GM12872 (cell line): Measurements from ENCODE around the gene MAN1C1.

Experiments
- TF ChIP-seq, protein P1 (sequence below): IDR thresholded peaks from 3 replicates; pipeline ENCODE4 v1.5.1; 2011; ENCODE audit warnings: low read depth, mild to moderate bottlenecking, low read length, moderate library complexity; ENCODE audit not compliant: insufficient read depth

The MAN1C1 gene

DNA sequence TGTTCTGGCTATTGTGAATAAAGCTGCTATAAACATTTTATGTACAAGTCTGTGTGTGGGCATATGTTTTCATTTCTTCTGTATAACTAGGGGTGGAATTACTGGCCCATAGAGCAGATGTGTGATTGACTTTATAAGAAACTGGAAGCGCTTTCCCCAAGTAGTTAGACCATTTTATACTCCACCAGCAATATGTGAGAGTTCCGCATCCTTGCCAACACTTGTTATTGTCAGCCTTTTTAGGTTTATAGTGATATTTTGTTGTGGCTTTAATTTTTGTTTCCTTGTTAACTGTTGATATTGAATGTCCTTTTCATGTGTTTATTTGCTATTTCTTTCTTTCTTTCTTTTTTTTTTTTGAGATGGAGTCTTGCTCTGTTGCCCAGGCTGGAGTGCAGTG is 9.4 kb downstream of the MAN1C1 start:
- TF ChIP-seq, protein P1, sequence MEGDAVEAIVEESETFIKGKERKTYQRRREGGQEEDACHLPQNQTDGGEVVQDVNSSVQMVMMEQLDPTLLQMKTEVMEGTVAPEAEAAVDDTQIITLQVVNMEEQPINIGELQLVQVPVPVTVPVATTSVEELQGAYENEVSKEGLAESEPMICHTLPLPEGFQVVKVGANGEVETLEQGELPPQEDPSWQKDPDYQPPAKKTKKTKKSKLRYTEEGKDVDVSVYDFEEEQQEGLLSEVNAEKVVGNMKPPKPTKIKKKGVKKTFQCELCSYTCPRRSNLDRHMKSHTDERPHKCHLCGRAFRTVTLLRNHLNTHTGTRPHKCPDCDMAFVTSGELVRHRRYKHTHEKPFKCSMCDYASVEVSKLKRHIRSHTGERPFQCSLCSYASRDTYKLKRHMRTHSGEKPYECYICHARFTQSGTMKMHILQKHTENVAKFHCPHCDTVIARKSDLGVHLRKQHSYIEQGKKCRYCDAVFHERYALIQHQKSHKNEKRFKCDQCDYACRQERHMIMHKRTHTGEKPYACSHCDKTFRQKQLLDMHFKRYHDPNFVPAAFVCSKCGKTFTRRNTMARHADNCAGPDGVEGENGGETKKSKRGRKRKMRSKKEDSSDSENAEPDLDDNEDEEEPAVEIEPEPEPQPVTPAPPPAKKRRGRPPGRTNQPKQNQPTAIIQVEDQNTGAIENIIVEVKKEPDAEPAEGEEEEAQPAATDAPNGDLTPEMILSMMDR = no peak

DNA sequence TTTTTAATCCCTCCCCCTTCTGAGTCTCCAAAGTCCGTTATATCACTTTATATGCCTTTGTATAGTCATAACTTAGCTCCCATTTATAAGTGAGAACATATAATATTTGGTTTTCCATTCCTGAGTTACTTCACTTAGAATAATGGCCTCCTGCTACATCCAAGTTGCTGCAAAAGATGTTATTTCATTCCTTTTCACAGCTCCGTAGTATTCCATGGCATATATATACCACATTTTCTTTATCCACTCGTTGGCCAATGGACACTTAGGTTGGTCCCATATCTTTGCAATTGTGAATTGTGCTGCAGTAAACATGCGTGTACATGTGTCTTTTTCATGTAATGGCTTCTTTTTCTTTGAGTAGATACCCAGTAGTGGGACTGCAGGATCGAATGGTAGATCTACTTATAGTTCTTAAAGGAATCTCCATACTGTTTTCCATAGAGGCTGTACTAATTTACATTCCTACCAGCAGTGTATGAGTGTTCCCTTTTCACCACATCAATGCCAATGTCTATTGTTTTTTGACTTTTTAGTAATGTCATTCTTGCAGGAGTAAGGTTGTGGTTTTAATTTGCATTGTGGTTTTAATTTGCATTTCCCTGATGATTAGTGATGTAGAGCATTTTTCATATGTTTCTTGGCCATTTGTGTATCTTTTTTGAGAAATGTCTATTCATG is 12.3 kb downstream of the MAN1C1 start:
- TF ChIP-seq, protein P1 = no peak

DNA sequence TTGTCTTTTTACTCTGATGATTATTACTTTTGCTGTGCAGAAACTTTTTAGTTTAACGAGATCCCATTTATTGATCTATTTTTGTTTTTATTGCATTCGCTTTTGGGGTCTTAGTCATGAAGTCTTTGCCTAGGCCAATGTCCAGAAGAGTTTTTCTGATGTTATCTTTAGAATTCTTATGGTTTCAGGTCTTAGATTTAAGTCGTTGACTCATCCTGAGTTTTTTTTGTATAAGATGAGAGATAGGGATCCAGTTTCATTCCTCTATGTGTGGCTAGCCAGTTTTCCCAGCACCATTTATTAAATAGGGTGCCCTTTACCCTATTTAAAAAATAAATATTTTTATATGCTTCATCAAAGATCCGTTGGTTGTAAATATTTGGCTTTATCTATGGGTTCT is 13.2 kb downstream of the MAN1C1 start:
- TF ChIP-seq, protein P1 = no peak

DNA sequence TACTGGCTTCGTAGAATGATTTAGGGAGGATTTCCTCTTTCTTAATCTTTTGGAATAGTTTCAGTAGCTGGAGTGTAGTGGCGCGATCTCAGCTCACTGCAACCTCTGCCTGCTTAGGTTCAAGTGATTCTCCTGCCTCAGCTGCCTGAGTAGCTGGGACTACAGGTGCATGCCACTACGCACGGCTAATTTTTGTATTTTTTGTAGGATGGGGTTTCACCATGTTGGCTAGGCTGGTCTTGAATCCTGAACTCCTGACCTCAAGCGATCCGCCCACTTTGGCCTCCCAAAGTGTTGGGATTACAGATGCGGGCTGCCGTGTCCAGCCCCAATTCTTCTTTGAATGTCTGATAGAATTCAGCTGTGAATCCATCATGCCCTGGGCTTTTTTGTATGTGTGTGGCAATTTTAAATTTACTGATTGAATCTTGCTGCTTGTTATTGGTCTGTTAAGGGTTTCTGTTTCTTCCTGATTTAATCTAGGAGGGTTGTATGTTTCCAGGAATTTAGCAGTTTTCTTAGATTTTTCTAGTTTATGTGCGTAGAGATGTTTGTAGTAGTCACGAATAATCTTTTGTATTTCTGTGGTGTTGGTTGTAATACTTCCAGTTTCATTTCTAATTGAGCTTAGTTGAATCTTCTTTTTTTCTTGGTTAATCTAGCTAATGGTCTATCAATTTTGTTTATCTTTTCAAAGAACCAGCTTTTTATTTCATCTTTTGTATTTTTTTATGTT is 15.3 kb downstream of the MAN1C1 start:
- TF ChIP-seq, protein P1 = no peak

DNA sequence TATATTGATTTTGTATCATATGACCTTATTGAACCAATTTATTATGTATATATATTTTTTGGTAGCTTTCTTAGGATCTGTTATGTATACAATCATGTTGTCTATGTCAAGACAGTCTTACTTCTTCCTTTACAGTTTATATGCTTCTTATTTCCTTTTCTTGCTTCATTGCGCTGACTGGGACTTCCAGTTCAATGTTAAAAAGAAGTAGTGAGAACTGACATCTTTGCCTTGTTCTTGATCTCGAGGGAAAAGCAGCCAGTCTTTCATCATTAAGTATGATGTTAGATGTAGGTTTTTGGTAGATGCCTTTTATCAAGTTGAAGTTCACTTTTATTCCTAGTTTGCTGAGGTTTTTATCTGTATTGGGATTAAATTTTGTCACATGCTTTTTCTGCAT is 17.5 kb downstream of the MAN1C1 start:
- TF ChIP-seq, protein P1 = no peak

DNA sequence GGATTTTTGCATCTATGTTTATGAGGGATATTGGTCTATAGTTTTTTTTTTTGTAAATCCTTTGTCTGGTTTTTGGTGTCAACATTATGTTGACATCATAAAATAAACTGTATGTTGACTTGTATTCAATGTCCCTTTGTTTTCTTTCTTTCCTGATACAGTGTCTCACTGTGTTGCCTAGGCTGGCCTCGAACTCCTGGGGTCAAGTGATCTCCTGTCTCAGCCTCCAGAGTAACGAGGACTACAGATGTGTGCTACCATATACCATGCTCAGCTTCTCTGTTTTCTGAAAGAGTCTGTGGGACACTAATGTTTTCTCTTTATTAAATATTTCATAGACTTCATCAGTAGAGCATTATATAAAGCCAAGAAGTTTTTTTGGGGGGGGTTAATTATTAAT is 18.3 kb downstream of the MAN1C1 start:
- TF ChIP-seq, protein P1 = no peak

DNA sequence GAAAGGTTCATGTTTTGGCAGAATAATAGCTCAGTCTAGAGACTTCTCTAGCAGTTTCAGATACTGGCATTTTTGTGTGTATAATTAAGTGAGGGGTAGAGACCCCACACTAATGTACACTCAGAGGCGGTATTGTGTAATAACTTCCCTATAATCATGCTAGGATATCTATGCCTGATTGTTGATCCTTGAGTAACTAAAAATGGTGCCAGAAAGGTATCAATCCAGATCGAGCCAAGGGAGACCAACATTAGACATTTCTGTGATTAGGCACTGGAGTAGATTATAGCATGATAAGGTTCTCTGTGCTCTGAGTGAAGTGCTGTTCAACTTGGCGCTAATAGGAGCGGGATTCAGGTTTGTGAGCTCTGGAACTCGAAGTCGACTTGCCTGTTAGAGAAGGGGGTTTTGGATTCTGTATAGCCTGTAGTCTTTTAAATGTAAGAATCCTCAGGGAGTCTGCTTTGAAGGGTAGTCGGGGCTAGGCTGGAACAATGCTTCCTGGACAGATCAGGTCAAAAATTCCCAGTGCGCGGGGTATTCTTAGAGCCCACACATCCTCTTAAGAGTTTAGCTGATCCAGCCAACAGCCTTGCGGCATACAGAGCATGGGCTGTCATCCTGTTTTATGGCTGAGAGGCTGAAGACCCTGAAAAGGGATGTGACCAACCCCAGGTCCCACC is 24.2 kb downstream of the MAN1C1 start:
- TF ChIP-seq, protein P1 = no peak
